NCI-H748 treated with DMSO at 0.1 percent for 48 hours (cell line): ENCODE data around the gene HNRNPLL.
"Not testable (repeated sequence)": the region's sequence is repeated elsewhere in the genome, so short reads cannot be mapped to it uniquely, and the experiment has no call there.

ENCODE experiments used
- DNase-seq: peaks from one replicate; lab custom pipeline; 2025; lab: John Stamatoyannopoulos, UW

HNRNPLL gene

DNA sequence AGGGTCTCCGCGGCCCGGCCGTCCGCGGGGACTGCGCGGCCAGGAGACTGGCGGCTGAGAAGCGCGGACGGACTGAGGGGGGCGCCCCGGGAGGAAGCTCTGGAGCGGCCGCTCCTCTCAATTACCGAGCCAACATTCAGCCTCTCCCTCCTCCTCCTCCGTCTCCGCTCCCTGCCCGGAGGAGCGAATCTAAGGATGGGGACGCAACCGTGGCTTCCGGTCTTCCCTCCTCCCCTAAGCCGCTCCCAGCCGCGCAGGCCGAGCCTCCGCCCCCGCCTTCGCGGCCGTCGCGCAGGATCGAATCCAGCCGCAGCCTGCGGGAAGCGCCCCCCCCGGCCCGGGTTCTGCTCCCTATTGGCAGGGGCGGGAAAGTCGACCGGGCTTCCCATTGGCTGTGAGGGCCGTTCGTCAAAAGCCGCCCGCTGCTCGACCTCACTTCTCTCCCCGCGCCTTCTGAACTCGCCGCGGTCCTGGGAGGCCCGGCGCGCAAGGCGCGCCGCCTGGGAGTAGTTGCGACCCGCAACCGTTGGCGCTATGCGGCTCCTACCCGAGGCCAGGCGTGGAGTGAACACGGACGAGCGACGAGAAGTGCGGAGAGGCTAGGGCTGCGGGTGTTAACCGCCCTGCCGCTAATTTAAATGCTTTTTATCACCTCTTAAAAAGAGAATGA, at the start of gene HNRNPLL:
TSS of gene HNRNPLL (minus strand) at position 197 of the 670 bp plus-strand sequence. CDS start 302 bp downstream, outside the sequence.
- peak; percentile 81 for DNase-seq

GRCh38 chr2:38650717-38651116, 48.0 kb upstream of the HNRNPLL start:
- no peak for DNase-seq

GRCh38 chr2:38650012-38650411, 47.3 kb upstream of the HNRNPLL start:
- DNase-seq, result no peak

- DNase-seq, result no peak
These were observed 46.5 kb upstream of the HNRNPLL start for GRCh38 chr2:38649176-38649728.

DNA sequence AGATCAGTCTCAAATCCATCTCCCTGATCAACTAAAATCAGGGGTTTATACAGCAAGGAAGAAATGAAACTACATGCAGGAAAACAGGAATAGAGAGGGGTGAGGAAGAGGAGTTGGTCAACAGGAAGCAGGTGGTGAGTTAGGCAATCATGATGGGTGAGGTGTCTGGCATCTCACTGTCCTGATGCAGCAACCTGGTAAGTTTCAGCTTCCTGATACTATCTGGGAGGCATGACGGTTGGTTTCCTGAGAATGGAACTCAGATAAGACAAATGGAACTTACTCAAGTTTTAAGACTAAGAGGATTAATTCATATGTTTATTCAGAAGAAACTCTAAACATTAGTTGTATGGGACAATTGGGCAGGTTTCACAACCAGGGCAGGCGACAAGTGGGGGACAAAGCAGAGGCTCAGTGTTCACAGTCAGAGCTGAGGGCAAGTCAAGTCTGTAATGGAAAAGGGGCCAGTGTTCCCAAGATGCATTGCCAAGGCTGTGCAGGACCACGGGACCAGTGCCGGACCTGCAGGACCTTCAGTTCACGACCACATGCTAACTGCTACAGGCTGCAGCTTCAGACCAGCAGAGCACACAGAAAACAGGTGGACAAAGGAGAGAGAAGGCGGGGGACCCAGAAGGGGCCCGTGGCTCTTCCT, 45.5 kb upstream of the HNRNPLL start:
- DNase-seq, result no peak

- not testable (repeated sequence) for DNase-seq
These were observed 41.2 kb upstream of the HNRNPLL start for GRCh38 chr2:38643683-38644511.

DNA sequence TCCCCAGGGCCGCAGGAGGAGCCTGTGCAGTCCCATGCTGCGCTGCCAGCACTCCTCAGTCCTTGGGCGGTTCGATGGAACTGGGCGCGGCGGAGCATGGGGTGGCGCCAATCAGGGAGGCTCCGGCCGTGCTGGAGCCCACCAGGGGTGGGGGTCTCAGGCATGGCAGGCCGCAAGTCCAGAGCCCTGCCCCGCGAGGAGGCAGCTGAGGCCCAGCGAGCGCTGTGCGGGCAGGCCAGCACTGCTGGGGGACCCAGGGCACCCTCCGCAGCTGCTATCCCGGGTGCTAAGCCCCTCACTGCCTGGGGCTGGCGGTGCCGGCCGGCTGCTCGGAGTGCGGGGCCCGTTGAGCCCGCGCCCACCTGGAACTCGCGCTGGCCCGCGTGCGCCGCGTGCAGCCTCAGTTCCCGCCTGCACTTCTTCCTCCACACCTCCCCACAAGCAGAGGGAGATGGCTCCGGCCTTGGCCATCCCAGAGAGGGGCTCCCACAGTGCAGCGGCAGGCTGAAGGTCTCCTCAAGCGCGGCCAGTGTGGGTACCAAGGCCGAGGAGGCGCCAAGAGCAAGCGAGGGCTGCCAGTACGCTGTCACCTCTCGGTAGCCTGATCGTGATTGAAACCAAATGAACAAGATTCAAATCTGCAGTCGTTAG, 40.4 kb upstream of the HNRNPLL start:
- DNase-seq, result no peak

DNA sequence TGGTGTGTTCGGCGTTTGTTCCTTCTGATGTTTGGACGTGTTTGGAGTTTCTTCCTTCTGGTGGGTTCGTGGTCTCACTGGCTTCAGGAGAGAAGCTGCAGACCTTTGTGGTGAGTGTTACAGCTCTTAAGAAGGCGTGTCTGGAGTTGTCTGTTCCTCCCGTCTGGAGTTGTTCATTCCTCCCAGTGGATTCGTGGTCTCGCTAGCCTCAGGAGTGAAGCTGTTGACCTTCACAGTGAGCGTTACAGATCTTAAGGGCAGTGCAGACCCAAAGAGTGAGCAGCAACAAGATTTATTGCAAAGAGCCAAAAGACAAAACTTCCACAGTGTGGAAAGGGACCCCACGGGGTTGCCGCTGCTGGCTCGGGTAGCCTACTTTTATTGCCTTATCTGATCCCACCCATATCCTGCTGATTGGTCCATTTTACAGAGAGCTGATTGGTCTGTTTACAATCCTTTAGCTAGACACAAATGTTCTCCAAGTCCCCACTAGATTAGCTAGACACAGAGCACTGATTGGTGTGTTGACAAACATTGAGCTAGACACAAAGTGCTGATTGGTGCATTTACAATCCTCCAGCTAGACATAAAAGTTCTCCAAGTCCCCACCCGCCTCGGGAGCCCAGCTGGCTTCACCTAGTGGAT, 39.8 kb upstream of the HNRNPLL start:
- not testable (repeated sequence) for DNase-seq

- DNase-seq, result no peak
These were observed 33.3 kb upstream of the HNRNPLL start for GRCh38 chr2:38636069-38636468.

DNA sequence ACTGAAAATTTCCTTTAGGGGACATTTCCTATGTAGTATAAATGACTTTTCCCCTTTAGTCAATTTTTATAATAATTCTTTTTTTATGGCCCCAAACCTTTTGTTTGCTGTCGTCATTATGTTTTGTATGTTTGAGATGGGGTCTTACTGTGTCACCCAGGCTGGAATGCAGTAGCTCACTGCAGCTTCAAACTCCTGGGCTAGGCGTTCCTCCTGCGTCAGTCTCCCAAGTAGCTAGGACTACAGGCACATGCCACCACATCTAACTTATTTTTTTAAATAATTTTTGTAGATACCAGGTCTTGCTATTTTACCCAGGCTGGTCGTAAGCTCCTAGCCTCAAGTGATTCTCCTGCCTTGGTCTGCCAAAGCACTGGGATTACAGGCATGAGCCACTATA, 32.4 kb upstream of the HNRNPLL start:
- DNase-seq, result no peak

- no peak for DNase-seq
These were observed 32.0 kb upstream of the HNRNPLL start for GRCh38 chr2:38634684-38635083.

DNA sequence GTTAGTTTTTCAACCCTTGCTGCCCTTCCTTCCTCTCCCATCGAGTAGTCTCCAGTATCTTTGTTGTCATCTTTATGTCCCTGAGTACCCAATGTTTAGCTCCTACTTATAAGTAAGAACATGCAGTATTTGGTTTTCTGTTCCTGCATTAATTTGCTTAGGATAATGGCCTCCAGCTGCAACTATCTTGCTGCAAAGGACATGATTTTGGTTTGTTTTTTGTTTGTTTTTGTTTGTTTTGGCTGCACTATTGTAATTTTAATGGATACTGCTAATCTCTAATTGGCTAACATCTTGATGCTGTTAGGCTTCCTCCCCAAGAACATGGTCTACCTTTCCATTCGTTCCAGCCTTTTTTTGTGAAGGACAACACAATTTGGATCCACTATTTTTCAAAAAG, 31.2 kb upstream of the HNRNPLL start:
- DNase-seq, result no peak

DNA sequence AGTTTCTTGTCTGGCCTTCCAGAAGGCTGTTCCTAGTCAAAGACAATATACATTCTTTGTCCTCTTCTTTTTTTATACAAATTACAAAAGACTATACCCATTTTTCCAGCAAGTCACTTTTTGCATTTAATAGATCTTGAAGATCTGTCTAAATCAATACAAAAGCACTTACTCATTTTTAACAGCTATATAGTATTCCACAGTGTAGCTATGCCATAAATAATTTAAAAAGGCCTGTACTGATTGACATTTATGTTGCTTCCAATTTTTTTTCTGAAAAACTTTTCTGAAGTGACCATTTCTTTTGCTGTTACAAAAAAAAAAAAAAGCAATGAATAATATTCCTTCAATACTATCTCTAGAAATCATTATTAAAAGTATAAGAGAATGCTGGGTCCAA, 30.3 kb upstream of the HNRNPLL start:
- no peak for DNase-seq

GRCh38 chr2:38631976-38632375, 29.2 kb upstream of the HNRNPLL start:
- DNase-seq, result no peak

GRCh38 chr2:38629684-38630083, 27.0 kb upstream of the HNRNPLL start:
- DNase-seq, result no peak

GRCh38 chr2:38627391-38627790, 24.7 kb upstream of the HNRNPLL start:
- DNase-seq, result no peak

DNA sequence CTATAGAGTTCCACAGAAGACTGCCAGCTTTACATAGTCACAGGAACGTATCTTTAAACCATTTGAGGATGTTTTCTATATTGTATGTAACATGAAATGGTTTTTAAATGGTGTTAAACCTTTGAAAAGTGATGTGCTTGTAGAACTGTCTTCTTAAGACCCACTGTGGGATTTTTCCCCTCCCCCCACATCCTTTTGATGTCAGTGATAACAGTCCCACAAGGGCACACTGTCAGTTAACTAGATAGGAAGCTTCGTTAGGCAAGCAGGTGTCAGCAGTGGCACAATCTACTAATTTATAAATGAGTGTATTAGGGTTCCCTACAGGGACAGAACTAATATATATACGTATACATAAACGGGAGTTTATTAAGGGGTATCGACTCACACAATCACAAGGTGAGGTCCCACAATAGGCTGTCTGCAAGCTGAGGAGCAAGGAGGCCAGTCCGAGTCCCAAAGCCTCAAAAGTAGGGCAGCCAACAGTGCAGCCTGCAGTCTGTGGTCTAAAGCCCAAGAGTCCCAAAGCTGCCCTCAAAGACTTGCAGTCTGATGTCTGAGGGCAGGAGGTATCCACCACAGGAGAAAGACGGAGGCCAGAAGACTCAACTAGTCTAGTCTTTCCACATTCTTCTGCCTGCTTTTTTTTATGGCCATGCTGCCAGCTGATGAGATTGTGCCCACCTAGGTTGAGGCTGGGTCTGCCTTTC, 23.8 kb upstream of the HNRNPLL start:
- DNase-seq, result no peak

- no peak for DNase-seq
These were observed 19.5 kb upstream of the HNRNPLL start for GRCh38 chr2:38622210-38622609.

- no peak for DNase-seq
These were observed 18.3 kb upstream of the HNRNPLL start for GRCh38 chr2:38621018-38621417.

DNA sequence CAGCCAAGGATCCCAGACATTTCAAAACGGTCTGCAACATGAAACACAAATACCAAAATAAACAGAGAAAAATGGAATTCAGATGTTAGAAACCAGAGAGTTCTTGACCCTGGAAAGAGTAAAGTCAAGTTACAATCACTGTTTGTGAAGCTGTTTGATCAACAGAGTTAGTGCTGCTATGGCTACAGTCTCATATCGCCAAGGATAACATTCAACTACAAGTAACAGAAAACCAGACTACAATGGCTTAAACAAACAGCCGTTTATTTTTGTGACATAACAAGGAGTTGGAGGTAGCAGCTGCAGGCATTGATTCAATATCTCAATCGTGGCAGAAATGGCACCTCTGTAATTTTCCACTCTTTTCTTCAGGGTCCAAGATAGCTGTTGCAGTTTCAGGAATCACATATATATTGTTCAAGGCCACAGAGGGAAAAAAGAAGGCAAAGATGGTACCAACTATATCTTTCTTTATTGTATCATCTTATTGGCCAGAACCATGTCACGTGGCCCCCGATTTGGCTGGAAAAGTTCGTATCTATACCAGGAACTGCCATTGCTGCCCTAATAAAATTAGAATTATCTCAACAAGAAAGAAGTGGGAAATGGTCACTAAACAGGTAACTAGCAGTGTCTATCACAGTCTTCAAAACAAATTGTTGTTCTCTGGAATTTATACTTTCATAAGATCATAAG, 17.7 kb upstream of the HNRNPLL start:
- DNase-seq, result peak; percentile 28
